Breast epithelium (tissue), 4 donors: ENCODE data around the gene NUDT9. TPM values are rescaled to one million over a fixed set of nuclear protein-coding genes. Genes with fewer than 3 reads are reported as not detected.

Experiments used
- DNase-seq, 2 donors: peaks; one replicate each; pipeline ENCODE4 v3.0.0-alpha.2; 2019; ENCODE audit warnings: low spot score in 2 of 2
- H3K27ac ChIP-seq, 2 donors: fragments of 200-600 bp; sonication (generic) in 1 of 2; one replicate each; pipeline ENCODE4 v1.5.1; 2016 to 2019; ENCODE audit warnings: mild to moderate bottlenecking in 1 of 2
- H3K27me3 ChIP-seq, 2 donors: fragments of 200-600 bp; sonication (generic) in 1 of 2; one replicate each; pipeline versions ENCODE4 v1.5.1 to v1.6.0; 2017 to 2019; ENCODE audit warnings: control low read depth in 1 of 2, mild to moderate bottlenecking in 1 of 2
- H3K36me3 ChIP-seq: fragments of 200-600 bp; one replicate; pipeline ENCODE4 v1.5.1; 2019
- H3K4me1 ChIP-seq, 2 donors: fragments of 200-600 bp; sonication (generic); one replicate each; pipeline ENCODE4 v1.5.1; 2016 to 2019; ENCODE audit warnings: control low read depth in 1 of 2
- H3K4me3 ChIP-seq, 3 donors: fragments of 200-600 bp; sonication (generic); 1 replicate in 2 of 3; 2 replicates in 1 of 3; pipeline ENCODE4 v1.5.1; 2016 to 2019; ENCODE audit warnings: mild to moderate bottlenecking in 3 of 3, moderate library complexity in 2 of 3
- H3K9me3 ChIP-seq, 2 donors: fragments of 200-600 bp; sonication (generic) in 1 of 2; one replicate each; pipeline ENCODE4 v1.5.1; 2016 to 2019; ENCODE audit warnings: control low read depth in 1 of 2
- POLR2AphosphoS5 ChIP-seq, 3 donors: sonication (generic); formaldehyde crosslinking; IDR thresholded peaks; one replicate each; pipeline ENCODE4 v1.6.1; 2017; ENCODE audit warnings: antibody characterized with exemption in 3 of 3
- intact Hi-C: fragments of 100-400 bp; cut with DNase I; formaldehyde crosslinking; loops from one replicate; pipeline ENCODE4 v1.15.1; 2023; ENCODE audit warnings: low total_unique reads
- total RNA-seq, 3 donors: library from RNA; depleted of rRNA; stranded (reverse); fragments of >200 nt; gene quantifications; one replicate each; pipeline ENCODE4 v1.1.0, GENCODE V29; 2016
- TF ChIP-seq, protein P1 (sequence below), 3 donors: fragments of 450-650 bp; IDR thresholded peaks; one replicate each; pipeline ENCODE4 v1.5.1; 2016 to 2017; ENCODE audit warnings: antibody characterized with exemption in 3 of 3, mild to moderate bottlenecking in 3 of 3, moderate library complexity in 3 of 3

NUDT9 gene
- total RNA-seq, 3 donors from 2014 or later: 20.5 to 38.8 (median 28.8) TPM

DNA sequence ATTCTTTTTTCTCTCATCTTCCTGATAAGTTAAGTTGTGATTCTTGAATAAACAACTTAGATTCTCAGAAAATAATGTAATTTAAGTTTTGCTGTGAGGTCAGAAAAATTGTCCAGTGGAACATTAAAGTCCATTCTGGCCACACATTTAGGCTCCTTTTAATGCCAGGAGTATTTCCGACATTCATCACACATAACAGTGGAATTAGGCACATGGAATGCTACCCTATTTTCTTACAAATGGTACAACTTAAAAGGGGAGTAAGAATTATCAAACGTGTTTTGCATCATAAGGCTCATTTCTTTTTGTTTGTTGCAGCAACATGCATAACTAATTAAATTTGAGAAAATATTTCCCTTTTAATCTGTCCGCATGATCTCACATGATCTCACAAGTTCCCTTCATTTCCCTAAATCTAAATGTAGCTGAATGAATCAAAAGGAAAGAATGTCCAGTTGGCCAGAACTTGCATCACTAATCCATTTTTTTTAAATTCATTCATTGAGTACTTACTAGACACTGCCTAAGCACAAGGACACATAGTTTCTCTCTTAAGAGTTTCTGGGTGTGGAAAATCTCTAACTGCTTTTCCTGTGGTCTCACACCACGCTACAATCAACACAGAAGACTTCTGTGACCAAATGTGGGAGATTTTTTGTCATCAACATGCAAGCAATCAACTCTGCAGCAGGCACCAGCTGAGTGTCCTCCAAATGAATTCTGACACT is 84.8 kb downstream of the NUDT9 start:
- Histone ChIP-seq H3K36me3 (no peaks in the 10 kb centered on the region), H3K4me3 (no peak overlapping the region), H3K27me3 (no peaks in the 10 kb centered on the region), H3K9me3 (no peaks in the 10 kb centered on the region), H3K4me1 (peaks cover 0 to 4% of the 10 kb centered on the region in 2 donors), H3K27ac (peak overlapping the region; percentile 52 to 73)
- intact Hi-C loops: no loop called here
- TF ChIP-seq, protein P1, sequence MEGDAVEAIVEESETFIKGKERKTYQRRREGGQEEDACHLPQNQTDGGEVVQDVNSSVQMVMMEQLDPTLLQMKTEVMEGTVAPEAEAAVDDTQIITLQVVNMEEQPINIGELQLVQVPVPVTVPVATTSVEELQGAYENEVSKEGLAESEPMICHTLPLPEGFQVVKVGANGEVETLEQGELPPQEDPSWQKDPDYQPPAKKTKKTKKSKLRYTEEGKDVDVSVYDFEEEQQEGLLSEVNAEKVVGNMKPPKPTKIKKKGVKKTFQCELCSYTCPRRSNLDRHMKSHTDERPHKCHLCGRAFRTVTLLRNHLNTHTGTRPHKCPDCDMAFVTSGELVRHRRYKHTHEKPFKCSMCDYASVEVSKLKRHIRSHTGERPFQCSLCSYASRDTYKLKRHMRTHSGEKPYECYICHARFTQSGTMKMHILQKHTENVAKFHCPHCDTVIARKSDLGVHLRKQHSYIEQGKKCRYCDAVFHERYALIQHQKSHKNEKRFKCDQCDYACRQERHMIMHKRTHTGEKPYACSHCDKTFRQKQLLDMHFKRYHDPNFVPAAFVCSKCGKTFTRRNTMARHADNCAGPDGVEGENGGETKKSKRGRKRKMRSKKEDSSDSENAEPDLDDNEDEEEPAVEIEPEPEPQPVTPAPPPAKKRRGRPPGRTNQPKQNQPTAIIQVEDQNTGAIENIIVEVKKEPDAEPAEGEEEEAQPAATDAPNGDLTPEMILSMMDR (IDR thresholded peaks at IDR 0.05): no peak
- no peak for TF ChIP-seq POLR2AphosphoS5 (IDR thresholded peaks at IDR 0.05)
- no peak for DNase-seq

Other genes starting within 250 kb of the NUDT9 start
- 10 to 100 TPM; 14.2 to 15.7 (median 14.6) TPM for gene KLHL8, start 202.0 kb upstream of the NUDT9 start, total RNA-seq
- gene HSD17B13, start 99.7 kb upstream of the NUDT9 start, total RNA-seq: 1 to 10 TPM in 2 of 3 donors, under 1 TPM in 1; 0.59 to 5.1 (median 1.6) TPM
- gene HSD17B11, start 31.4 kb upstream of the NUDT9 start, total RNA-seq: 10 to 100 TPM; 48.7 to 95.7 (median 54.1) TPM
- 100 to 1,000 TPM; 368 to 408 (median 371) TPM for gene SPARCL1, start 106.8 kb downstream of the NUDT9 start, total RNA-seq
- under 1 TPM in 1 of 3 donors, not detected in 2; under 0.01 TPM for gene DSPP, start 186.0 kb downstream of the NUDT9 start, total RNA-seq
- not detected for gene DMP1, start 227.7 kb downstream of the NUDT9 start, total RNA-seq